Measurements from ENCODE around the gene PI3.
A peak's percentile ranks its signal among the peaks of the same experiment; 100 is the strongest.
"Not testable (repeated sequence)": the region's sequence is repeated elsewhere in the genome, so short reads cannot be mapped to it uniquely, and the experiment has no call there.

The PI3 gene

GRCh38 chr20:45174434-45175364, at the start of gene PI3:
PI3 (plus strand) TSS chr20:45174902; CDS start chr20:45174923, 21 bp downstream.
- H3K36me3 ChIP-seq (ENCODE audit: insufficient read depth): no peaks in the 10 kb centered on the region
- no peak within 1 kb of the TSS for H3K27ac ChIP-seq
- TF ChIP-seq CTCF (conservative IDR thresholded peaks at IDR 0.05; ENCODE audit: low read depth, low read length): no peak
- no peak within 1 kb of the TSS for H3K4me3 ChIP-seq (IDR thresholded peaks at IDR 0.05; ENCODE audit: insufficient read depth, low read depth, low read length)
- no peaks in the 10 kb centered on the region for H3K79me2 ChIP-seq (ENCODE audit: insufficient read depth, low read depth)
- no peaks in the 10 kb centered on the region for H3K4me1 ChIP-seq (ENCODE audit: low read depth, poor library complexity, severe bottlenecking)
- H3K4me2 ChIP-seq: no peak within 1 kb of the TSS
- no peak within 1 kb of the TSS for H2AFZ ChIP-seq (ENCODE audit: low read depth)
- no peaks in the 10 kb centered on the region for H3K27me3 ChIP-seq (ENCODE audit: insufficient read depth, low read depth)
- H4K20me1 ChIP-seq (ENCODE audit: insufficient read depth): no peaks in the 10 kb centered on the region
- H3K9ac ChIP-seq: no peak within 1 kb of the TSS

- Histone ChIP-seq H3K27ac (no peak overlapping the region), H3K4me1 (ENCODE audit: low read depth, poor library complexity, severe bottlenecking) (no peaks in the 10 kb centered on the region), H3K4me3 (IDR thresholded peaks at IDR 0.05; ENCODE audit: insufficient read depth, low read depth, low read length) (no peak overlapping the region), H3K9ac (no peak overlapping the region), H3K4me2 (no peak overlapping the region), H3K36me3 (ENCODE audit: insufficient read depth) (no peaks in the 10 kb centered on the region), H2AFZ (ENCODE audit: low read depth) (no peak overlapping the region), H3K79me2 (ENCODE audit: insufficient read depth, low read depth) (no peaks in the 10 kb centered on the region), H3K27me3 (ENCODE audit: insufficient read depth, low read depth) (no peaks in the 10 kb centered on the region), H4K20me1 (ENCODE audit: insufficient read depth) (no peaks in the 10 kb centered on the region)
- TF ChIP-seq CTCF (conservative IDR thresholded peaks at IDR 0.05; ENCODE audit: low read depth, low read length): no peak
Measured at GRCh38 chr20:45128099-45128498, 46.6 kb upstream of the PI3 start.

- H4K20me1 ChIP-seq (ENCODE audit: insufficient read depth): no peaks in the 10 kb centered on the region
- H3K4me1 ChIP-seq (ENCODE audit: low read depth, poor library complexity, severe bottlenecking): peaks cover 4% of the 10 kb centered on the region
- no peak overlapping the region for H3K4me2 ChIP-seq
- no peak overlapping the region for H3K9ac ChIP-seq
- no peaks in the 10 kb centered on the region for H3K36me3 ChIP-seq (ENCODE audit: insufficient read depth)
- H3K79me2 ChIP-seq (ENCODE audit: insufficient read depth, low read depth): no peaks in the 10 kb centered on the region
- TF ChIP-seq CTCF (conservative IDR thresholded peaks at IDR 0.05; ENCODE audit: low read depth, low read length): no peak
- no peak overlapping the region for H3K4me3 ChIP-seq (IDR thresholded peaks at IDR 0.05; ENCODE audit: insufficient read depth, low read depth, low read length)
- H3K27ac ChIP-seq: no peak overlapping the region
- H3K27me3 ChIP-seq (ENCODE audit: insufficient read depth, low read depth): no peaks in the 10 kb centered on the region
- H2AFZ ChIP-seq (ENCODE audit: low read depth): no peak overlapping the region
Measured at GRCh38 chr20:45136911-45137310, 37.8 kb upstream of the PI3 start.

- no peaks in the 10 kb centered on the region for H3K27me3 ChIP-seq (ENCODE audit: insufficient read depth, low read depth)
- no peak overlapping the region for H3K9ac ChIP-seq
- TF ChIP-seq CTCF (conservative IDR thresholded peaks at IDR 0.05; ENCODE audit: low read depth, low read length): peak; percentile 95
- H4K20me1 ChIP-seq (ENCODE audit: insufficient read depth): no peaks in the 10 kb centered on the region
- H3K36me3 ChIP-seq (ENCODE audit: insufficient read depth): no peaks in the 10 kb centered on the region
- no peak overlapping the region for H3K27ac ChIP-seq
- H3K4me1 ChIP-seq (ENCODE audit: low read depth, poor library complexity, severe bottlenecking): peaks cover 4% of the 10 kb centered on the region
- H3K4me2 ChIP-seq: peak overlapping the region; percentile 10; the same call in 1 of the 2 replicates
- no peaks in the 10 kb centered on the region for H3K79me2 ChIP-seq (ENCODE audit: insufficient read depth, low read depth)
- no peak overlapping the region for H3K4me3 ChIP-seq (IDR thresholded peaks at IDR 0.05; ENCODE audit: insufficient read depth, low read depth, low read length)
- H2AFZ ChIP-seq (ENCODE audit: low read depth): peak overlapping the region; percentile 43; the same call in 1 of the 2 replicates
Measured at GRCh38 chr20:45138561-45139300, 36.0 kb upstream of the PI3 start.

- H3K4me3 ChIP-seq (IDR thresholded peaks at IDR 0.05; ENCODE audit: insufficient read depth, low read depth, low read length); H3K4me1 ChIP-seq (ENCODE audit: low read depth, poor library complexity, severe bottlenecking); H3K27ac ChIP-seq; H2AFZ ChIP-seq (ENCODE audit: low read depth); H3K4me2 ChIP-seq; H3K9ac ChIP-seq; H4K20me1 ChIP-seq (ENCODE audit: insufficient read depth); H3K36me3 ChIP-seq (ENCODE audit: insufficient read depth); H3K79me2 ChIP-seq (ENCODE audit: insufficient read depth, low read depth); H3K27me3 ChIP-seq (ENCODE audit: insufficient read depth, low read depth): not testable (repeated sequence)
Measured at GRCh38 chr20:45139733-45140375, 34.8 kb upstream of the PI3 start.

All from KMS-11 (cell line).